OCI-LY7 (cell line): ENCODE data around the gene MPZL2.

Experiments
- CTCF ChIP-seq: fragments of 200-600 bp; sonication (generic); conservative IDR thresholded peaks from 2 replicates; pipeline ENCODE4 v1.5.1; 2014; ENCODE audit warnings: mild to moderate bottlenecking, antibody characterized with exemption, low read length, moderate library complexity, mixed read lengths
- EZH2phosphoT487 ChIP-seq: fragments of 200-600 bp; sonication (generic); IDR thresholded peaks from 2 replicates; pipeline ENCODE4 v1.6.1; 2018; ENCODE audit warnings: low read depth, borderline replicate concordance, mild to moderate bottlenecking, mixed run types, antibody characterized with exemption, low read length, moderate library complexity, mixed read lengths

DNA sequence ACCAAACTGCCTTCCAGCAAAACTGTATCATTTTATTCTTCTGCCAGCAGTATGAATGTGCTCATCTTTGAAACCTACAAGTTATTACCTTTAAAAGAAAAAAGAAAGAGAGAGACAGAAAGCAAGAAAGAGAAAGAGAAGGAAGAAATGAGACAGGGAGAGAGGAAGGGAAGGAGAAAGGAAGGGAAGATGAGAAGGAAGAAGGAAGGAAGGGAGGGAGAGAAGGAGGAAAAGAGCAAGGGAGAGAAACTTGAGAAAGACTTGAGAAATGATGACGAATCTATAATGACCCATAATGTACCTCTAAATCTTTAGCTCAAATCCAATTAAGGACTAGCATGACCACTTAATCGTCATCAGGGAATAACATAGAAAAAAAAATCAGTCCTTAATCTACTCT is 27.9 kb downstream of the MPZL2 start:
- TF ChIP-seq CTCF: no peak
- no peak for TF ChIP-seq EZH2phosphoT487
